ENCODE measurements around the gene CREG2. TPM values are rescaled to one million over a fixed set of nuclear protein-coding genes. Genes with fewer than 3 reads are reported as not detected.
A peak's percentile ranks its signal among the peaks of the same experiment; 100 is the strongest.

CREG2 gene
- total RNA-seq, 2 experiments from 2014 or later: not detected

DNA sequence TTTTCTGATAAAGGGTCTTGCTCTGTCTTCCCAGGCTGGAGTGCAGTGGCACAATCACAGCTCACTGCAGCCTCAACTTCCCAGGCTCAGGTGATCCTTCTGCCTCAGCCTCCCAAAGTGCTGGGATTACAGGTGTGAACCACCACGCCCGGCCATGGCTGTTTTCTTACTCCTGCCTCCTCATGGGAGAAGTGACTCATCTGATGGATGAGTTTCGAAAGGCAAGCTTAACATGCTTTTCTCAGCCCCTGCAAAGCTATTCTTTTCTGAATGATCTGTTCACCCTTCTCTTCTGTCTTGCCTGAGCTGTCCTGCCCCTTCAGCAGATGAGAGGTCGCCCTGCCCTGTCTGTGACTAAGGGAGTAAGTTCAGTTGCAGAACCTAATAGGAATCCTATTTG is 929 bp upstream of the CREG2 start:
- ChIA-PET POLR2A (no interaction called here), CTCF (interaction anchor here (0.8 to 4.9 kb wide), 17 partner anchors 11 to 375 kb away, joined by 3 to 47 read pairs (median 5); partner anchors contain the start of genes RFX8 and RNF149)
- no peak for DNase-seq
- H3K4me1 Mint-ChIP-seq (ENCODE audit: low read depth): peaks cover 11% of the 10 kb centered on the region
- H3K36me3 Mint-ChIP-seq (ENCODE audit: low read depth): no peaks in the 10 kb centered on the region
- no peak overlapping the region for H3K27ac Mint-ChIP-seq
- no peak for ATAC-seq
- H3K9me3 Mint-ChIP-seq (ENCODE audit: insufficient read depth): no peaks in the 10 kb centered on the region
- peaks cover 55% of the 10 kb centered on the region for H3K27me3 Mint-ChIP-seq (ENCODE audit: low read depth)
- H3K4me3 Mint-ChIP-seq: no peak overlapping the region

DNA sequence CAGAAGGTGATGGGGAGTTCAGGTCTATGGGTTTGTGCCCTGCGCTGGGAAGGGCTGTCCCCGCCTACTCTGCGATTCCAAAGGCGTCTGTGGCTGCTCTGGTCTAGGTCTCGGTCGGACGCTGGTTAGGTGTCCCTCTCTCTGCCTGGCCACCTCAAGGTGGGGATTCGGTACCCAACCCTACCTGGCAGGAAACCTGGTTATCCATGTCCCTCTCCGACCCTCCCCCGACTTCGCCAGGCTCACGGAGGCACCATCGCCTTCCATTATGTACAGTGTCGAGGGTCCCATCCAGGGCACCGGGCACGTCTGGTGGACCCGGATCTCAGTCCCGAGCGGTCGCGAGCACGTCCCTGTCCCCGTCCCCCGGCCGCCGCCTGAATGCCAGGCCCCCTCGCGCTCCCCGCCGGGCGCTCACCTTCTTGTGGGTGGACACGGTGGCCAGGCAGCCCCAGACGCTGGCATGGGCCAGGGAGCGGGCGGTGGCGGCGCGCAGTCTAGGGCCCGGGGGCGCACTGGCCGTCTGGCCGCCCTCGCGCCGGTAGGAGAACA is 628 bp downstream of the CREG2 start:
- Mint-ChIP-seq H3K36me3 (ENCODE audit: low read depth) (no peaks in the 10 kb centered on the region), H3K27ac (no peak overlapping the region), H3K9me3 (ENCODE audit: insufficient read depth) (no peaks in the 10 kb centered on the region), H3K4me3 (peak overlapping the region; percentile 38), H3K4me1 (ENCODE audit: low read depth) (peaks cover 11% of the 10 kb centered on the region), H3K27me3 (ENCODE audit: low read depth) (peaks cover 58% of the 10 kb centered on the region)
- CTCF ChIA-PET: interaction anchor here (0.7 to 4.9 kb wide), 15 partner anchors 9 to 444 kb away, joined by 3 to 47 read pairs (median 5); no protein-coding TSS in a partner anchor
- POLR2A ChIA-PET: no interaction called here
- DNase-seq (no peak), ATAC-seq (peak; percentile 21)

DNA sequence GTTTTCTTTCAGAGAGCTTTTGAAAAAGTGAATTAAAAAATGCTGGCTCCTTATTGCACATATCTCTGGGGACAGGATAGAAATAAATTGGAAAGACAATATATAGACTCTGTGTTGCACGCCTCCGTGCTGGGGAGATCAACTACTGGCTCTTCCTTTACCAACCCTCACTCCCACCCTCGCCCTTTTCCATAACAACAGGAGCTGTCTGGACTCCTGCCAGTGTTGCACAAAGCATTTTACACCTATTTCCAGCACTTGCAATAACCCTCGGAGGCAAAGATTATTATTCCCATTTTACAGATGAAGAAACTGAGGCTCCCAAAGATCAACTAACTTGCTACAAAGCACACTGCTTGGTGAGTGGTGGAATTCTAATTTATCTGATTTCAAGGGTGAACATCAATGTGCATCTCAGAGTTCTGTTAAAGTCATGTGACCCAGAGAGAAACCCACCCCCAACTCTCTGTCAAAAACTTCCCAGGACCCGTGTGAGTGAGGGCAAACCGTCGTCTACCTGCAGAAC is 4.2 kb downstream of the CREG2 start:
- Mint-ChIP-seq H3K4me1 (ENCODE audit: low read depth) (peaks cover 11% of the 10 kb centered on the region), H3K9me3 (ENCODE audit: insufficient read depth) (no peaks in the 10 kb centered on the region), H3K36me3 (ENCODE audit: low read depth) (no peaks in the 10 kb centered on the region), H3K4me3 (no peak overlapping the region), H3K27ac (no peak overlapping the region), H3K27me3 (ENCODE audit: low read depth) (peaks cover 40% of the 10 kb centered on the region)
- no peak for ATAC-seq
- POLR2A ChIA-PET: no interaction called here
- DNase-seq: no peak
- CTCF ChIA-PET: interaction anchor here (1.8 kb wide), 1 partner anchor 20 kb away, joined by 3 read pairs; no protein-coding TSS in a partner anchor

DNA sequence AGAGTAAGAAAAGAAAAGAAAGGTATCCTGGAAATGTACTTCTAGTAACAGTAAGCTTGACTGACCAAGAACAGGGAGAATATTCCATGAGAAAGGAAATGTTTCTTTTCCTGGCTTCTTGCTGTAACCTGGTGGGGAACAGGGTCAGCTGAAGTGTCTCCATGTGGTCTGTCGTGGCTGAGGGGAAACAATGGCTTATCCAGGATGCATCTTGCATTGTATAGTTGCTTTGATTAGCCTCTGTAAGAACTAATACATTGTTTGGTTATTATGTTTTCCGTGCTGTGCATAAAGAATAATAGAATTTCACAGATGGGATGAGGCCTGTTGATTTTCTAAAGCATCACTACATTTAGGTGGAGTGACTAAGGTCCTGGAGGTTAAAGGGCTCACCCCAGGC is 4.9 kb downstream of the CREG2 start:
- H3K4me3 Mint-ChIP-seq: no peak overlapping the region
- H3K36me3 Mint-ChIP-seq (ENCODE audit: low read depth): no peaks in the 10 kb centered on the region
- ATAC-seq (no peak), DNase-seq (no peak)
- POLR2A ChIA-PET: no interaction called here
- peaks cover 7% of the 10 kb centered on the region for H3K4me1 Mint-ChIP-seq (ENCODE audit: low read depth)
- no peaks in the 10 kb centered on the region for H3K9me3 Mint-ChIP-seq (ENCODE audit: insufficient read depth)
- peaks cover 34% of the 10 kb centered on the region for H3K27me3 Mint-ChIP-seq (ENCODE audit: low read depth)
- no peak overlapping the region for H3K27ac Mint-ChIP-seq
- CTCF ChIA-PET: no interaction called here

DNA sequence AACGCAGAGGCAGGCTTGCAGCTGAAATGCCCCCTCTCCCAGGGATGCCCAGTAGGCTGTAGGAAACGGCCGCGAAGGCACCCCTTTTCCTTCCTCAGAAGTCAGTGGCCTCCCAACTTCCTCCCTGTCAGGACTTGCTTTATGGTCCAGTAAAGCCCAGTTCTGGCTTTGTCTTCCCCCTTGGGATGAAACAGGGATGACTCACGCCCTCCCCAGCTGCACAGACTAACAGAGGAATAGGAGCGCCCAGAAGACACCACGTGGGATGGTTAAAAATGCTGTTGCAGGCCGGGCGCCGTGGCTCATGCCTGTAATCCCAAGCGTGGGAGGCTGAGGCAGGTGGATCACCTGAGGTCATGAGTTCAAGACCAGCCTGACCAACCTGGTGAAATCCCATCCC is 6.9 kb downstream of the CREG2 start:
- DNase-seq (no peak), ATAC-seq (no peak)
- Mint-ChIP-seq H3K36me3 (ENCODE audit: low read depth) (no peaks in the 10 kb centered on the region), H3K27me3 (ENCODE audit: low read depth) (peaks cover 23% of the 10 kb centered on the region), H3K4me3 (no peak overlapping the region), H3K4me1 (ENCODE audit: low read depth) (no peaks in the 10 kb centered on the region), H3K27ac (no peak overlapping the region), H3K9me3 (ENCODE audit: insufficient read depth) (no peaks in the 10 kb centered on the region)
- ChIA-PET POLR2A (no interaction called here), CTCF (interaction anchor here (2.2 kb wide), 1 partner anchor 38 kb away, joined by 9 read pairs; no protein-coding TSS in a partner anchor)

DNA sequence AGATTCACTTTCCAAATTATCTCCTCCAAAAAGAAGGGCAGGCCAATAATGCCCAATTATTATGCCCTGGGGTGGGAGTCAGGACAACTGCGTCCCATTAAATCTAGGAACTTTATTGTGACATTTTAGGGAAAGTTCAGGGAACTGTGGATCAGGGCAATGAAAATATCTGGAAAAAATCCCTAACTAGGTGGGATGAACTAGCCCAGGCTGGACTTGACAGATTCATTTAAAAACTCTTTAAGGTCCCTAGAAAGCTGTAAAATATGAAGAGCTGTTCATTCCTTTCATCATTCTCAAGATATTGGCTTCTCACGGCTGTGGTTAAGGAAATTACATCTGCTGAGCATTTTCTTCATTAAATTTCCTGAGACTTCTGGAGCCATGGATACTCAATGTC is 8.2 kb downstream of the CREG2 start:
- no peak overlapping the region for H3K4me3 Mint-ChIP-seq
- peaks cover 14% of the 10 kb centered on the region for H3K27me3 Mint-ChIP-seq (ENCODE audit: low read depth)
- no peak for DNase-seq
- H3K9me3 Mint-ChIP-seq (ENCODE audit: insufficient read depth): no peaks in the 10 kb centered on the region
- H3K36me3 Mint-ChIP-seq (ENCODE audit: low read depth): no peaks in the 10 kb centered on the region
- POLR2A ChIA-PET: interaction anchor here (1.3 kb wide), 1 partner anchor 17 kb away, joined by 4 read pairs; no protein-coding TSS in a partner anchor
- CTCF ChIA-PET: no interaction called here
- H3K27ac Mint-ChIP-seq: no peak overlapping the region
- ATAC-seq: no peak
- peaks cover 3% of the 10 kb centered on the region for H3K4me1 Mint-ChIP-seq (ENCODE audit: low read depth)

DNA sequence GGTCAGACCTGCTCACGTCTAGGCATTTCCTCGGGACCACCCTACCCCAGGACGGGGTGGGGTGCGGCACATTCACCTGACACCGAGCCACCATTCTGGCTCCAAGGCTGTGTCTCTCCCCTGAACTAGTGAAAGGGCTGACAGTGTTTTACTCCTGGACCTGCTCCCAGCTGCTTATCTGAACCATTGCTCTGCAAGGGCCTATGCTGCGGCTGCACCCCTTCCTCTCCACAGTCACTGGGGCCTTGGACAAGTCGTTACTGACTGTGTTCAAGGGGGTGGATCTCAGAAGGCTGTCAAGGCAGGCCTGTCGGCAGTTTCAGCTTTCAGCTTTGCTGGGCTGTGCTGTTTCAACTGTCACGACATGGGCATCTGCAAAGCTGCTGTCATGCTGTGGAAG is 11.7 kb downstream of the CREG2 start:
- H3K27ac Mint-ChIP-seq: no peak overlapping the region
- no peaks in the 10 kb centered on the region for H3K9me3 Mint-ChIP-seq (ENCODE audit: insufficient read depth)
- DNase-seq: no peak
- ChIA-PET POLR2A (no interaction called here), CTCF (interaction anchor here (1.1 to 2.2 kb wide), 2 partner anchors 13 to 33 kb away, joined by 3 to 8 read pairs; no protein-coding TSS in a partner anchor)
- no peak overlapping the region for H3K4me3 Mint-ChIP-seq
- no peak for ATAC-seq
- H3K27me3 Mint-ChIP-seq (ENCODE audit: low read depth): peaks cover 2% of the 10 kb centered on the region
- no peaks in the 10 kb centered on the region for H3K36me3 Mint-ChIP-seq (ENCODE audit: low read depth)
- peaks cover 3% of the 10 kb centered on the region for H3K4me1 Mint-ChIP-seq (ENCODE audit: low read depth)

DNA sequence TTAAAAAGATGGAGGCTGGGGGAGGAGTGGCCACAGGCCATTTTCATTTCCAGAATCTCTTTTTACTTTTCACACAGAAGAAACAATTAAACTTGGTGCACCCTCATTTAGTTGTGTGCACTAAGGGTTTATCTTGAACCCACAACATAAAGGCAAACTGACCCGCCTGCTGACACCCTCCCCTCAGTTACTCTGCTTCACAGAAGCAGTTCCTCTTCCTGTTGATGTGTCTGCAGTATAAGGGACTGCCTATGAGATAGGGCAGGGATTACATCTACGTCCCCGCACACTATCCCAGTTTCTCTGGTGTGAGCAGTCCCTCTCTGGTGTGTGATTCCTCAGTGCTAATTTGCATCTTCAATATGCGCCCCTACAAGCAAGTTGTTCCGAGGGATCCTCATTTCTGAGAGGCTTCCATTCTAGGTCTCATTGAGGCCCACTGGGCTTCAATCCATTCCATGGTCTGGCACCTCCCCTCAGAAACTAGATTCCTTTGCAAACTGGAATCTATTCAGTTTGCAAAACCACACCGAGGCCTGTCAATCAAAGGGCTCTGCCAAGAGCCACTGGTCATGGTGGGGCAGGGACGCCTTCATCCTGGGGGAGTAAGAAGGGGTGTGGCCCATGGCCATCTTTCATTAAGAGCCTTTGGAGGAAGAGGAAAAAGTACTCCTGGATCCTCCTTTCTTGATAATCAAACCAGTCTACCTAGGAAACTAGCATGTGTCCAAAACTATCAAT is 12.3 kb downstream of the CREG2 start:
- no peaks in the 10 kb centered on the region for H3K9me3 Mint-ChIP-seq (ENCODE audit: insufficient read depth)
- peaks cover 2% of the 10 kb centered on the region for H3K27me3 Mint-ChIP-seq (ENCODE audit: low read depth)
- ChIA-PET CTCF (interaction anchor here (2.2 kb wide), 1 partner anchor 33 kb away, joined by 8 read pairs; no protein-coding TSS in a partner anchor), POLR2A (no interaction called here)
- no peaks in the 10 kb centered on the region for H3K36me3 Mint-ChIP-seq (ENCODE audit: low read depth)
- ATAC-seq (no peak), DNase-seq (no peak)
- no peak overlapping the region for H3K27ac Mint-ChIP-seq
- H3K4me3 Mint-ChIP-seq: no peak overlapping the region
- peaks cover 3% of the 10 kb centered on the region for H3K4me1 Mint-ChIP-seq (ENCODE audit: low read depth)

DNA sequence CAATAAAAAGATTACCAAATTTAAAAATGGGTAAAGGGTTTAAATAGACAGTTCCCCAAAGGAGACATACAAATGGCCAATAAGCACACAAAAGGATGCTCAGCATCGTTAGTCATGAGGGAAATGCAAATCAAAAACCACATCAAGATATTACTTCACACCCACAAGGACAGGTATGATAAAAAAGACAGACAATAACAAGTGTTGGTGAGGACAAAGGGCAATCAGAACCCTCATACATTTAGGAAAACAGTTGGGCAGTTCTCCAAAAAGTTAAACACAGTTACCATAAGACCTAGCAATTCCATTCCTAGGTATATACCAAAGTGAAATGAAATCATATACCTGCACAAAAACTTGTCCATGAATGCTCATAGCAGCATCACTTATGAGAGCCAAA is 14.5 kb downstream of the CREG2 start:
- Mint-ChIP-seq H3K27me3 (ENCODE audit: low read depth) (peaks cover 2% of the 10 kb centered on the region), H3K9me3 (ENCODE audit: insufficient read depth) (no peaks in the 10 kb centered on the region), H3K27ac (no peak overlapping the region), H3K36me3 (ENCODE audit: low read depth) (no peaks in the 10 kb centered on the region), H3K4me1 (ENCODE audit: low read depth) (peaks cover 3% of the 10 kb centered on the region), H3K4me3 (no peak overlapping the region)
- CTCF ChIA-PET: interaction anchor here (1.3 kb wide), 1 partner anchor 46 kb away, joined by 4 read pairs; no protein-coding TSS in a partner anchor
- DNase-seq (no peak), ATAC-seq (no peak)
- POLR2A ChIA-PET: no interaction called here

DNA sequence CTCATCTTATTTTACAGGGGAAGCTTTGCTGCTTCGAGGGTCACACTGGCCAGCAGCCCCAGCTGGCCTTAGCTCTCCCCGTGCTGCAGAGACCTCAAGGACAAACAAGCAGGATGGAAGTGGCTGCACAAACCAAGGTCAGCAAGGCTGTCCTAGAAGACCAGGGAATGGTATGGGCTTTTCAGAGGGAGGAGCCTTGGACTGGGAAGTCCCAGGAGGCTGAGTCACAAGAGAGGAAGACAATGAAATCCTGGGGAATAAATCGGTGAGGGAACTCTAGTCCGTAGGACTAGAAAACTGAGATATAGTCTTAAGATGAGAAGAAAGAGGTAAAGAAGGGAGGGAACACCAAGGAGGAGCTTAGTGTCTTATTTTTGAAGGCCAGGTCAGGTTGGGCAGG is 15.7 kb downstream of the CREG2 start:
- Mint-ChIP-seq H3K4me3 (no peak overlapping the region), H3K27ac (no peak overlapping the region), H3K9me3 (ENCODE audit: insufficient read depth) (no peaks in the 10 kb centered on the region), H3K27me3 (ENCODE audit: low read depth) (peaks cover 5% of the 10 kb centered on the region), H3K36me3 (ENCODE audit: low read depth) (no peaks in the 10 kb centered on the region), H3K4me1 (ENCODE audit: low read depth) (peaks cover 3% of the 10 kb centered on the region)
- DNase-seq (no peak), ATAC-seq (no peak)
- ChIA-PET CTCF (interaction anchor here (0.9 to 1.3 kb wide), 2 partner anchors 30 to 47 kb away, joined by 3 to 4 read pairs; no protein-coding TSS in a partner anchor), POLR2A (no interaction called here)

DNA sequence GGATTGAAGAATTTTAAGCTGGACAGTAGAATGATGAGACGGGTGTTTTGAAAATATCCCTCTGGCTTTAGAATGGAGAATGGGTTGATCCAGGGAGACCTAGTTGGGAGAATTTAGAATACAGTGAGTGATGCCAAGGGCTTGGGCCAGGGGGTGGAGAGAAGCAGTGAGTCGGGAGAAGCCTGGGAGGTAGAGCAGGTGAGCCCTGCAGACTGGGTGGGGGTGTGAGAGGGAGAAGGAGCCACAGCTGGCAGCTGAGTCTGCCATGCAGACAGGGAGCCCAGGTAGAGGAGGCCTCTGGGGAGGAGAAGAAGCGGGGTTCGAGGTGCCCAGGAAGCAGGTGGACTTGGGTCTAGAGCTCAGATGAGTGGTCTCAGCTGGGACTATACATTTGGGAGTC is 18.2 kb downstream of the CREG2 start:
- Mint-ChIP-seq H3K9me3 (ENCODE audit: insufficient read depth) (no peaks in the 10 kb centered on the region), H3K27me3 (ENCODE audit: low read depth) (peaks cover 17% of the 10 kb centered on the region), H3K4me1 (ENCODE audit: low read depth) (no peaks in the 10 kb centered on the region), H3K4me3 (no peak overlapping the region), H3K36me3 (ENCODE audit: low read depth) (no peaks in the 10 kb centered on the region), H3K27ac (no peak overlapping the region)
- ChIA-PET POLR2A (interaction anchor here (0.6 to 0.7 kb wide), 2 partner anchors 117 to 532 kb away, joined by 3 read pairs; no protein-coding TSS in a partner anchor), CTCF (no interaction called here)
- ATAC-seq (no peak), DNase-seq (no peak)

DNA sequence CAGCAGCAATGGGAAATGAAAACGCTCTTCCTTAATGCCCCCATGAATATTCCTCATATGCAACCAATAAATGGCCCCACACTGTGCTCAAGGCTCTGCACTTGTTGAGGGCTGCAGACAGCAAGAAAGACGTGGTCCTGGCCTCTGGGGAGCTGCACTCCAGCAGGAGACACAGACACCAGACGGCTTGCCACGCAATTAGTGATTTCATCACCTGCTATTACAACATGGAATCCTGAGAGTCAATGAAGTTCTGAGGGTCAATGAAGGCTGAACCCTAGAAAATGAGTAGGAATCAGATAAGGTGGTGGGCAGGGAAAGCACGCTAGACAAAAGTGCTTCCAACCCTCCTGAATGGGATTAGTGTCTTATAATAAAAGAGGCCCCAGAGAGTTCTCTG is 18.9 kb downstream of the CREG2 start:
- Mint-ChIP-seq H3K36me3 (ENCODE audit: low read depth) (no peaks in the 10 kb centered on the region), H3K27ac (no peak overlapping the region), H3K27me3 (ENCODE audit: low read depth) (peaks cover 21% of the 10 kb centered on the region), H3K4me1 (ENCODE audit: low read depth) (no peaks in the 10 kb centered on the region), H3K9me3 (ENCODE audit: insufficient read depth) (no peaks in the 10 kb centered on the region), H3K4me3 (no peak overlapping the region)
- ChIA-PET CTCF (interaction anchor here (1.0 to 1.6 kb wide), 2 partner anchors 20 to 27 kb away, joined by 3 to 4 read pairs; no protein-coding TSS in a partner anchor), POLR2A (no interaction called here)
- ATAC-seq: no peak
- no peak for DNase-seq
